GM12873 (cell line): Measurements from ENCODE around the gene RASGRF2.

ENCODE experiments used
- TF ChIP-seq, protein P1 (sequence below): IDR thresholded peaks from 2 replicates; pipeline ENCODE4 v1.5.1; 2012; ENCODE audit warnings: low read depth, mild to moderate bottlenecking, moderate library complexity, low read length, control low read depth; ENCODE audit not compliant: insufficient read depth; ENCODE audit errors: missing control alignments

Gene RASGRF2

DNA sequence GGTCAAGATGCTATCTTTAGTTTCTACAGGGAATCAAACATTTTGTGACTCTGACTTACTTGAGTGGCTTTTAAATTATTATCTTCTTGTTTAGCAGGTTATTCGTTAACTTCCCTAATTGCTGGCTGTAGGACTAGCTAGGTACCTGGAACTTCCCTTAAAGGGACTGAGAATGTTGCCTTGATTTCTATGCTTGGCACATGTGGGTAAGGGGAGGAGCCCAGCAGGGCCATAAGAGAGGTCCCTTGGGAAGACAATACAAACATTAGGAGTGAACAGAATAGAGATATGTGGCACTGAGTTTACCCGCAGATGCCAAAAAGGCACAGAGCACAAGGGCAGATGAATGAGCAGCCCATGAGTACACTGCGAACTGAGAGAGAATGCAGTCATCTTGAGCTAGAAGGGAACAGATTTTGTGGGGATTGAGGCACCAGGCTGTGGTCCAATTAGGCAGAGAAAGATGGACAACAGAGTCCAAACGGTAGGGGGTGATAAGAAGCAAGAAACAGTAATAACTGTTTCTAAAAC lies 282.8 kb downstream of the RASGRF2 start:
- TF ChIP-seq, protein P1, sequence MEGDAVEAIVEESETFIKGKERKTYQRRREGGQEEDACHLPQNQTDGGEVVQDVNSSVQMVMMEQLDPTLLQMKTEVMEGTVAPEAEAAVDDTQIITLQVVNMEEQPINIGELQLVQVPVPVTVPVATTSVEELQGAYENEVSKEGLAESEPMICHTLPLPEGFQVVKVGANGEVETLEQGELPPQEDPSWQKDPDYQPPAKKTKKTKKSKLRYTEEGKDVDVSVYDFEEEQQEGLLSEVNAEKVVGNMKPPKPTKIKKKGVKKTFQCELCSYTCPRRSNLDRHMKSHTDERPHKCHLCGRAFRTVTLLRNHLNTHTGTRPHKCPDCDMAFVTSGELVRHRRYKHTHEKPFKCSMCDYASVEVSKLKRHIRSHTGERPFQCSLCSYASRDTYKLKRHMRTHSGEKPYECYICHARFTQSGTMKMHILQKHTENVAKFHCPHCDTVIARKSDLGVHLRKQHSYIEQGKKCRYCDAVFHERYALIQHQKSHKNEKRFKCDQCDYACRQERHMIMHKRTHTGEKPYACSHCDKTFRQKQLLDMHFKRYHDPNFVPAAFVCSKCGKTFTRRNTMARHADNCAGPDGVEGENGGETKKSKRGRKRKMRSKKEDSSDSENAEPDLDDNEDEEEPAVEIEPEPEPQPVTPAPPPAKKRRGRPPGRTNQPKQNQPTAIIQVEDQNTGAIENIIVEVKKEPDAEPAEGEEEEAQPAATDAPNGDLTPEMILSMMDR, result no peak

DNA sequence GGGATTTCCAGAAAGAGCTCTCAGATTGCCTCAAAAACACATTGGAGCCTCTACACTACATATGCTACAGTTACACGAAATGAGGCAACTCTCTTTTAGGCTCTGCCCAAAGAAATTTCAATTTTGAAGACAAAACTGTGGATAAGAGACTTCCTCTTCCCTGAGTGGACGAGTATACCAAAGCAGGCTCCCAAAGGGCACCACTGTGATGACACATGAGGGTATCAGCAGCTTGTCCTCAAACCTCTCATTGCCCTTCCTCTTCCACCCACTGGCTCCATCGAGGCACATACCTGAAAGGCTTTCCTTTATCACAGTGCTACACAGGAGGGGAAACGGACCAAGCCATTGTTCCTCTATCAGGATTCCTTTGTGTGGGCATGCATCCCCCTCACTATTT lies 284.3 kb downstream of the RASGRF2 start:
- TF ChIP-seq, protein P1, result no peak

DNA sequence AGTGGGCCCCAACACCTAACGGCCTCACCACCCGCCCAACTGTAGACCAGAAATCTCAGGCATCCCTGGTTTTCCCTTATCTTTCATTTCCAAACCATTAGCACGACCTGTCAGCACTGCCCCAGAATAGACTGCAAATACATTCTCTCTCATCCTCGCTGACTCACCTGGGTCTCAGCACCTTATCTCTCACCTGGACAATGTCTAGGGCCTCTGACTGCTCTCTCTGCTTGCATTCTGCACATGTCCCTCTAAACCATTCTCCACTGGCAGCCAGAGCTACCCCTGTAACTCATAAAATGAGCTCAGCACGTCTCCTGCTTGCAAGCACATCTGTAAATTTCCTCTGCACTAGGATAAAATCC lies 285.7 kb downstream of the RASGRF2 start:
- TF ChIP-seq, protein P1, result no peak

DNA sequence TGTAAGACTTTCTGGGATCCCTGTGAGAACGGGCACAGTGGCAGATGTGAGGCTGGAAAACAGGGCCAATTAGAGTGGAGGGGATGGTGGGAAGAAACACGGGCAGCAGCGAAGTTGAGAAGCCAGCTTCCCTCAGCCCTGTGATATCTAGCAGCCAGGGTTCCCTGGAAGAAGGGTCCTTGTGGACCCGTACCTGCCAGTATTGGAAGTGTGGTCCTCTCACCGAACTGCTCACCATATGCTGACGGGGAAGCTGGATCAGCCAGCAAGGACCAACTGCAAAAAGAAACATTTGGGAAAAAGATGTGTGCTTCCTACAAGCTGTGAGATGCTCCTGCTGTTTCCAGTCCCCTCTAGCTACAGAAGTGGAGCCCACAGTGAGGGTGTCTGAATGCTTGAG lies 286.5 kb downstream of the RASGRF2 start:
- TF ChIP-seq, protein P1, result no peak

DNA sequence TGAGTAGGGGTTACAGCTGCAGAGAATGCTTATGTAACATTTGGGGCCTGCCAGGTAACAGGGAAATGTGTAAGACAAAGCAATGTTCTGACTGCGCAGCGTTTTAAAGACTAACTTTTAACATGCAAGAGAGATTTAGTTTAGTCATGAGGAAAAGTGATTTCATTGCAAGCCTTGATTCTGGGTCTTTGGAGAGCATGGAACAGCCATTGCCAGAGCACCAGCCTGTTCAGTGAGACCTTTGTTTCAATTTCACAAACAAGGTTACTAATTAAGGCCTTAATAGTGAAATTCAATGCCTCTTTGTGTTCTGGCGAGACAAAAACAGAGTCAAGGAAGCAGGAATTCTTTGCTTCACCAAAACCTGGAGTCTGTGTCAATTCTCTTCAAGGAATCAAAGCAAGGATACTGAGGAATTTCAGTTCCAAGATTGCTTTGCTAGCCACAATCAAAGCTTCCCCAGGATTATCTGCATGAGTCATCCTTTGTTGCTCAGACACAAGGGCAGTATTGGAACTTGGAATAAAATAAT lies 287.3 kb downstream of the RASGRF2 start:
- TF ChIP-seq, protein P1, result no peak

DNA sequence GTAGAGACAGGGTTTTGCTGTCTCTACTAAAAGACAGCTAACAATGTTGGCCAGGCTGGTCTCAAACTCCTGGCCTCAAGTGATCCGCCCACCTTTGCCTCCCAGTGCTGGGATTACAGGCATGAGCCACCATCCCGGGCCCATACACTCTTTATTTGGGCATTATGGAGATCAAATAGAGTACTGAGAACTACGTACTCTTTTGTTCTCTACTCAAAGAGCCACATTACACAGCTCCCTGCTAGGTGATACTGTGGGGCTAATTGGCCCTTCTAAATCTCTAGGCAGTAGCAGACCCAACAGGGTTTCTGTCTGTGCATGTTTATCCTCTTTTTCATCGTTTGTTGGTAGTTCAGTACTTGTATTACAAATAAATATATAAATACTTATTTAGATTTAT lies 289.1 kb downstream of the RASGRF2 start:
- TF ChIP-seq, protein P1, result no peak

DNA sequence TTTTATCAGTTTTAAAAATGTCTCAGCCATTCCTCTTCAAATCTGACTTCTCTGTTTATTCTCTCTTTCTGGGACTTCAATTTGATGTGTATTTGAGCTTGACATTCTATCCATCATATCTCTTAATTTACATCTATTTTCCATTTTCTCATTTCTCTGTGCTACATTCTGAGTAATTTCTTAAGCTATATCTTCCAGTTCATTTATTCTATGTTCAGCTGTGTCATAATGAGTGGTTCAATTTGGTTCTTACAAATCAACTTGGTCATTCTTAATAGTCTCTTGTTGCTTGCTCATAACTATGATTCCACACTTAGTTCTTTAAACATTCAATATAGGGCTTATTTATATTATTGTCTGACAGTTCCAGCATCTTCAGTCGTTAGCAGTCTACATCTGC lies 289.8 kb downstream of the RASGRF2 start:
- TF ChIP-seq, protein P1, result no peak
